ENCODE results near the gene EEFSEC. TPM values are rescaled to one million over a fixed set of nuclear protein-coding genes. Genes with fewer than 3 reads are reported as not detected.

Gene EEFSEC
- total RNA-seq, 1 experiment from 2014 or later, result 9.6 TPM

DNA sequence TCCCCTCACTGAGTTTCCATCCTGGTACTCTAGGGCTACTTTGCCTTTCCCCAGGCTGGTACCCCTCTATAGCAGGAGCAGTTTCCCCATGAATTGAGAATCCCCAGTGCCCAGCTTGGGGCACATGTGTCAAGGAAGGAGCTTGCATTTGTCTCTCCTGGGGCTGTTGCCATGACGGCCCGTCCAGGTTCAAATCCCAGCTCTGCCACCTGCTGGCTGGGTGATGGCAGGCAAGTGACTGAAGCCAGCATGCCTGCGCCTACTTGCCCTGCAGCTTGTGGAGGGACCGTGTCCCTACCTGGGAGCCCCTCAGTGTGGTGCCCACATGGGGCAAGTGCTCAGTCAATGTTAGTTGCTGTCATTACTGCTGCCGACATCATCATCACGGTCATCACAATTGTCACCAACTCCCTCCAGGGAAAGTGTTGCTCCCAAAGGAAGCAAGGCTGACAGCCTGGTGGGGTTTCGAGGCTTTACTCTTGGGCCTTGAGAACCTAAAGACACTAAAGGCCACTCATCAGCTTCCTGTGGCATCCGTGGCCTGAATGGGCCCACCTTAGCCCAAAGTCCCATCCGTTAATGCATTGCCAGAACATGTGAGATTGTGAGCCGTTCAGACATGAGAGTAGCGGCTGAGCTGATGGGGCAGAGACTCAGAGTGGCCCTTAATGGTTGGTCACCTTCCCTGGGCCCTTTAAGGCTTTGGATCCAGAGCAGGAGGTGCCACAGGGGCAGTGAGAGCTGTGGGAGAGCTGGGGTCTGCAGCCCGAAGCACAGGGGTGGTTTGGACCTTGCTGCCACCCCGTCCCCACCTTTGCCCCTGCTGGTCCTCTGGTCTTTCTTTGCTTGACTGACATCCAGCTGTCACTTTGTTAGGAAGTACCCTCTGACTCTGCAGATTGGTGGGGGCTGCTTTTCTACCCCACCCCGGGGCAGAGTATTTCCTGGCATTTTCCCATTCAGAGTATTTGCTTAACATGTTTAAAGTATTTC is 169.0 kb downstream of the EEFSEC start:
- ATAC-seq, result peak; percentile 37; the same call in 1 of the 2 replicates

DNA sequence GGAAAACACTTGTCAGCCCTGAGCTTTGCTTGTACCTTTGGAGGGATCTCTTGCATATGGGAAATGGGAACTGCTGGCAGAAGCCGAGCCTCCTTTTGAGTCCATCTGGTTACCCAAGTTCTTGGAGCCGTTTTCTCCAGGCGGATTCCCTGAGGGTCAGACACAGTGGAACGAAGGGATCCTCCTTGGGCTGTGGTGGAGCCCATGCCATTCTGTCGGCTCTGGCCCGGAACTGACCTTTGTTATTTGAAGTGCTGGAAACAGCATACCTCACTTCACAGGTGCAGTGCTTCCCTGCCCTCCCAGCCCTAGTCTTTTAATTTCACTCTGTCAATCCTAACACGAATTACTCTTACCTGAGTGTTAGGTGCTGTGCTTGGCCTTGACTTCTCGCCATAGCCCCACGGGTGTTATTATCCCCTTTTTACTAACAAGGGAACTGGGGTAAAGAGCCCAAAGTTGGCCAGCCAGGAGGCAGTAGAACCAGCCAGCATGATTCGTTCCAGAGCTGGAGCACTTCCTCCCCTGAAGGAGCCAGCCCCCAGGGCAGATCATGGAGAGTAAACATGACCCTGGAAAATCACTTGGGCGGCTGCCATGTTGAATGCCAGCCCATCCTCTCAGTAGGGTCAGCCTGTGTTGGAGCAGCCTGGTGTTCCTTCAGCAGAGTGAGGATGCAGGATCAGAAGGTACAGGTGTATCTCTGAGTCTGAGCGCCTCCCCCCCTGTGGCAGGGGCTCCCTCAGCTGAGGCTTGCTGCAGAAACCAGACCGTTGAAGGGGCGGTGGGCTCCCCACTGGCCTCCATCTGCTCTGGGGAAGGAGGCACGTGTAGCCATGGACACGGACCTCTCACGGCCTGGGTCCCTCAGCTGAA is 170.2 kb downstream of the EEFSEC start:
- peaks cover 8% of the 10 kb centered on the region; the same call in 1 of the 2 replicates for H3K4me1 ChIP-seq (ENCODE audit: insufficient read depth, low read length)
- no peaks in the 10 kb centered on the region for H3K9me3 ChIP-seq (ENCODE audit: low read length)
- intact Hi-C loops (cut with micrococcal nuclease), result no loop called here
- BruUV-seq (replicated peaks), result no TSS peak
- peak; percentile 31; the same call in 1 of the 2 replicates for ATAC-seq
- no peaks in the 10 kb centered on the region for H4K20me1 ChIP-seq (ENCODE audit: low read length)
- DNase-seq, result peak; percentile 49
- H3K4me3 ChIP-seq (ENCODE audit: low read length), result no peak overlapping the region
- TF ChIP-seq, protein P1, sequence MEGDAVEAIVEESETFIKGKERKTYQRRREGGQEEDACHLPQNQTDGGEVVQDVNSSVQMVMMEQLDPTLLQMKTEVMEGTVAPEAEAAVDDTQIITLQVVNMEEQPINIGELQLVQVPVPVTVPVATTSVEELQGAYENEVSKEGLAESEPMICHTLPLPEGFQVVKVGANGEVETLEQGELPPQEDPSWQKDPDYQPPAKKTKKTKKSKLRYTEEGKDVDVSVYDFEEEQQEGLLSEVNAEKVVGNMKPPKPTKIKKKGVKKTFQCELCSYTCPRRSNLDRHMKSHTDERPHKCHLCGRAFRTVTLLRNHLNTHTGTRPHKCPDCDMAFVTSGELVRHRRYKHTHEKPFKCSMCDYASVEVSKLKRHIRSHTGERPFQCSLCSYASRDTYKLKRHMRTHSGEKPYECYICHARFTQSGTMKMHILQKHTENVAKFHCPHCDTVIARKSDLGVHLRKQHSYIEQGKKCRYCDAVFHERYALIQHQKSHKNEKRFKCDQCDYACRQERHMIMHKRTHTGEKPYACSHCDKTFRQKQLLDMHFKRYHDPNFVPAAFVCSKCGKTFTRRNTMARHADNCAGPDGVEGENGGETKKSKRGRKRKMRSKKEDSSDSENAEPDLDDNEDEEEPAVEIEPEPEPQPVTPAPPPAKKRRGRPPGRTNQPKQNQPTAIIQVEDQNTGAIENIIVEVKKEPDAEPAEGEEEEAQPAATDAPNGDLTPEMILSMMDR (conservative IDR thresholded peaks at IDR 0.05; ENCODE audit: low read depth, low read length), result no peak
- TF ChIP-seq EZH2 (IDR thresholded peaks at IDR 0.05; ENCODE audit: low read length, unreplicated experiment) (no peak), EZH2phosphoT487 (IDR thresholded peaks at IDR 0.05; ENCODE audit: borderline replicate concordance, low read length) (no peak)
- no peaks in the 10 kb centered on the region for H3F3A ChIP-seq (ENCODE audit: low read length, unreplicated experiment)
- H3K4me2 ChIP-seq (ENCODE audit: low read length), result no peak overlapping the region
- no peak overlapping the region for H3K9ac ChIP-seq (ENCODE audit: low read length)
- H3K27ac ChIP-seq (ENCODE audit: low read length), result no peak overlapping the region
- no peaks in the 10 kb centered on the region for H3K27me3 ChIP-seq (ENCODE audit: low read length)
- no peaks in the 10 kb centered on the region for H3K79me2 ChIP-seq (ENCODE audit: low read length)
- no peaks in the 10 kb centered on the region for H3K9me2 ChIP-seq (replicated peaks; ENCODE audit: low read length)
- POLR2A ChIA-PET (ENCODE audit: unreplicated experiment), result no interaction called here
- CTCF ChIA-PET, result no interaction called here
- H2AFZ ChIP-seq (ENCODE audit: low read length), result no peak overlapping the region
- H3K36me3 ChIP-seq (ENCODE audit: low read depth, low read length), result no peaks in the 10 kb centered on the region

More for the DNA sequence above, 169.0 kb downstream of the EEFSEC start:
- Histone ChIP-seq H3F3A (ENCODE audit: low read length, unreplicated experiment) (no peaks in the 10 kb centered on the region), H3K9ac (ENCODE audit: low read length) (no peak overlapping the region), H4K20me1 (ENCODE audit: low read length) (no peaks in the 10 kb centered on the region), H3K27ac (ENCODE audit: low read length) (no peak overlapping the region), H3K4me3 (ENCODE audit: low read length) (no peak overlapping the region), H3K9me2 (replicated peaks; ENCODE audit: low read length) (no peaks in the 10 kb centered on the region), H3K27me3 (ENCODE audit: low read length) (no peaks in the 10 kb centered on the region), H3K36me3 (ENCODE audit: low read depth, low read length) (no peaks in the 10 kb centered on the region), H3K79me2 (ENCODE audit: low read length) (no peaks in the 10 kb centered on the region), H3K4me2 (ENCODE audit: low read length) (no peak overlapping the region), H3K4me1 (ENCODE audit: insufficient read depth, low read length) (peaks cover 8% of the 10 kb centered on the region; the same call in 1 of the 2 replicates), H3K9me3 (ENCODE audit: low read length) (no peaks in the 10 kb centered on the region), H2AFZ (ENCODE audit: low read length) (no peak overlapping the region)
- POLR2A ChIA-PET (ENCODE audit: unreplicated experiment), result no interaction called here
- DNase-seq, result peak; percentile 25
- TF ChIP-seq, protein P1 (conservative IDR thresholded peaks at IDR 0.05; ENCODE audit: low read depth, low read length), result peak; percentile 58
- no peak for TF ChIP-seq EZH2phosphoT487 (IDR thresholded peaks at IDR 0.05; ENCODE audit: borderline replicate concordance, low read length)
- no TSS peak for BruUV-seq (replicated peaks)
- intact Hi-C loops (cut with micrococcal nuclease), result no loop called here
- CTCF ChIA-PET, result no interaction called here

Data from PC-3 (cell line).